ENCODE data around the gene DGAT2.

GRCh38 chr11:75745807-75746206, 22.8 kb upstream of the DGAT2 start:
- TF ChIP-seq CTCF (conservative IDR thresholded peaks at IDR 0.05) (no peak), EZH2 (IDR thresholded peaks at IDR 0.05; ENCODE audit: low read depth) (no peak)
